Gastroesophageal sphincter (tissue), 3 donors: ENCODE measurements around the gene ZSCAN5A.

Source experiments
- CTCF ChIP-seq, 4 experiments: fragments of 200-600 bp in 2 of 4; fragments of 450-650 bp in 2 of 4; sonication (generic) in 1 of 4; IDR thresholded peaks; one replicate each; pipeline ENCODE4 v1.5.1; 2017 to 2019; ENCODE audit warnings: antibody characterized with exemption in 4 of 4, mild to moderate bottlenecking in 2 of 4, moderate library complexity in 2 of 4
- POLR2A ChIP-seq, 2 donors: fragments of 450-650 bp; IDR thresholded peaks; one replicate each; pipeline ENCODE4 v1.6.1; 2017; ENCODE audit warnings: antibody characterized with exemption in 2 of 2, mild to moderate bottlenecking in 2 of 2, moderate library complexity in 1 of 2
- POLR2AphosphoS5 ChIP-seq: sonication (generic); formaldehyde crosslinking; IDR thresholded peaks from one replicate; pipeline ENCODE4 v1.6.1; 2017; ENCODE audit warnings: antibody characterized with exemption

DNA sequence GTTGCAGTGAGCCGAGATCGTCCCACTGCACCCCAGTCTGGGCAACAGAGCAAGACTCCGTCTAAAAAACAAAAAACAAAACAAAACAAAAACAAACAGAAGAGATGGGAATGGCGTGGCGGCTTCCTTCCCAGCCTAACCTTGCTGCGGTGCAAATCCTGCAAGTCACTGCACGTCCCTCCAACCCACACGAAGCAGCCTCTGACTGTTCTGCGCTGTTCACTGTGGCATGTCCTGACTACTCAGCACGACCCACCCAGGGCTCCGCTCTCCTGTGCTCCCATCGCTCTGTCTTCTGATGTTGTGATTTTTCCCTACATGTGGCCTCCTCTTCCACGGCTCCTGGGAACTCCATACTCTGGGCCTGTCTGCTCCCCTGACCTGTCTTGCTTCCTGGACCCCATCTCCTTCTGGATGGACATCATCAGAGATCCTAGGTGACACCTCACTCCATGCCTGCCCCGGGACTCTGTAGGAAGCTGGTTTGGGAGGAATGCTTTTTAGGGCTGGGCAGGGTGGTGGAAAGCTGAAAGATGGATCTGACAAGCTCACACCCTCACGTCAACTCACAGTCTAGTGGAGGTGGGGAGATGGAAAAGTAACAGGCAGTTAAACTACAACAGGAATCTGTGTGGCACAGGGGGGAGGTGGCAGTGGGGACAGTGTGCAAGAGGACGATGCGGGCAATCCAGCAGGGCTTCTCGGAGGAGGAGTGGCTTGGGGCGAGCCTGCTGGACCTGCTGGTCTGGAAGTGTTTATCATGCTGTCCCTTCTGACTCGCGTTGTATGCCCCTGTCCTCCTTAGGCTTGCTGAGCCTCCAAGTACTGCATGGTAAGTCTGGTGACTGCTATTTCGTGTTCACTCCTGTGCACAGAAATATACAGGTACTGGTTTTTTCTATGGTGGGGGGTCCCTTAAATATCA, 18.8 kb downstream of the ZSCAN5A start:
- TF ChIP-seq CTCF (IDR thresholded peaks at IDR 0.05) (no peak), POLR2AphosphoS5 (no peak), POLR2A (IDR thresholded peaks at IDR 0.05) (no peak)
